Esophagus squamous epithelium (tissue), 4 donors: ENCODE data around the gene PDCD6IP.
"Not testable (repeated sequence)": the region's sequence is repeated elsewhere in the genome, so short reads cannot be mapped to it uniquely, and the experiment has no call there.

ENCODE experiments used
- POLR2A ChIP-seq, 4 donors: fragments of 450-650 bp; IDR thresholded peaks; one replicate each; pipeline ENCODE4 v1.6.1; 2017; ENCODE audit warnings: antibody characterized with exemption in 4 of 4, mild to moderate bottlenecking in 4 of 4, moderate library complexity in 3 of 4
- TF ChIP-seq, protein P1 (sequence below), 6 experiments: fragments of 450-650 bp in 4 of 6; fragments of 200-600 bp in 2 of 6; sonication (generic) in 2 of 6; IDR thresholded peaks; one replicate each; pipeline ENCODE4 v1.5.1; 2016 to 2019; ENCODE audit warnings: antibody characterized with exemption in 6 of 6, mild to moderate bottlenecking in 4 of 6, moderate library complexity in 4 of 6

DNA sequence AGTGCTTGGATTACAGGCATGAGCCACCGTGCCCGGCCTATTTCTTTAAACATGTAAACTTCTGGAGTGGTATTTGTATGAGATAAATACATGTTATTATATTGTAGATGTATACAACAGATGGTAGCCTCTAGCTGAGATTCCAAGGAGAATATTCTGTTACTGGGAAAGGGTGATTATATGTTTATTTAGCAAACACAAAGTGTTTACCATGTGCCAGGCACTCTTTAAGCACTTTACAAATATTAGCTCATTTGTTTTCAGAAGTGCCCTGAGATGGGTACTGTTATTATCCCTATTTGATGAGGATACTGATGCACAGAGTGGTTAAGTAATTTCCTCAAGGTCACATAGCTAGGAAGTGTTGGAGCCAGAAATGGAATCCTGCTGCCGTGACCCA is 38.8 kb downstream of the PDCD6IP start:
- TF ChIP-seq, protein P1, sequence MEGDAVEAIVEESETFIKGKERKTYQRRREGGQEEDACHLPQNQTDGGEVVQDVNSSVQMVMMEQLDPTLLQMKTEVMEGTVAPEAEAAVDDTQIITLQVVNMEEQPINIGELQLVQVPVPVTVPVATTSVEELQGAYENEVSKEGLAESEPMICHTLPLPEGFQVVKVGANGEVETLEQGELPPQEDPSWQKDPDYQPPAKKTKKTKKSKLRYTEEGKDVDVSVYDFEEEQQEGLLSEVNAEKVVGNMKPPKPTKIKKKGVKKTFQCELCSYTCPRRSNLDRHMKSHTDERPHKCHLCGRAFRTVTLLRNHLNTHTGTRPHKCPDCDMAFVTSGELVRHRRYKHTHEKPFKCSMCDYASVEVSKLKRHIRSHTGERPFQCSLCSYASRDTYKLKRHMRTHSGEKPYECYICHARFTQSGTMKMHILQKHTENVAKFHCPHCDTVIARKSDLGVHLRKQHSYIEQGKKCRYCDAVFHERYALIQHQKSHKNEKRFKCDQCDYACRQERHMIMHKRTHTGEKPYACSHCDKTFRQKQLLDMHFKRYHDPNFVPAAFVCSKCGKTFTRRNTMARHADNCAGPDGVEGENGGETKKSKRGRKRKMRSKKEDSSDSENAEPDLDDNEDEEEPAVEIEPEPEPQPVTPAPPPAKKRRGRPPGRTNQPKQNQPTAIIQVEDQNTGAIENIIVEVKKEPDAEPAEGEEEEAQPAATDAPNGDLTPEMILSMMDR (IDR thresholded peaks at IDR 0.05) = not testable (repeated sequence)
- not testable (repeated sequence) for TF ChIP-seq POLR2A (IDR thresholded peaks at IDR 0.05)
